Mesenteric fat pad (tissue), 1 donor: ENCODE measurements around the gene TMEM88. TPM values are rescaled to one million over a fixed set of nuclear protein-coding genes. Genes with fewer than 3 reads are reported as not detected.

Experiments
- DNase-seq: peaks from one replicate; pipeline ENCODE4 v3.0.0-alpha.2; 2020; ENCODE audit warnings: low spot score
- total RNA-seq: library from RNA; stranded (reverse); fragmentation: NEBNext Ultra II Directional; extraction: Animal tissue kit (Norgen Biotek cat#: 25700); gene quantifications from one replicate; pipeline ENCODE4 v1.2.1, GENCODE V29; 2021
- donor health status: DM: yes; HTN: yes; CAD: no.

Gene TMEM88
- total RNA-seq, 1 donor from 2014 or later = 34.2 TPM

- no peak for DNase-seq
These were observed 21.7 kb upstream of the TMEM88 start for GRCh38 chr17:7833011-7833794.

GRCh38 chr17:7833795-7834541, 20.9 kb upstream of the TMEM88 start, which contains the start of gene KDM6B:
Gene KDM6B (plus strand): TSS chr17:7834217. CDS start chr17:7845555, 11,338 bp downstream.
- DNase-seq = peak; percentile 96

- DNase-seq = peak; percentile 92
These were observed 20.3 kb upstream of the TMEM88 start for GRCh38 chr17:7834542-7834956.

- DNase-seq = peak; percentile 98
These were observed 19.7 kb upstream of the TMEM88 start for GRCh38 chr17:7834957-7835813.

GRCh38 chr17:7835814-7836595, 18.9 kb upstream of the TMEM88 start:
- peak; percentile 91 for DNase-seq

- DNase-seq = peak; percentile 97
These were observed 18.1 kb upstream of the TMEM88 start for GRCh38 chr17:7836596-7837407.

GRCh38 chr17:7837408-7838088, 17.3 kb upstream of the TMEM88 start:
- DNase-seq = no peak

GRCh38 chr17:7838090-7839075, 16.5 kb upstream of the TMEM88 start:
- peak; percentile 62 for DNase-seq

GRCh38 chr17:7839190-7839875, 15.5 kb upstream of the TMEM88 start:
- DNase-seq = peak; percentile 86

- peak; percentile 53 for DNase-seq
These were observed 15.0 kb upstream of the TMEM88 start for GRCh38 chr17:7839876-7840261.

GRCh38 chr17:7840441-7840840, 14.4 kb upstream of the TMEM88 start:
- no peak for DNase-seq

- no peak for DNase-seq
These were observed 14.0 kb upstream of the TMEM88 start for GRCh38 chr17:7840875-7841274.

GRCh38 chr17:7841396-7841914, 13.4 kb upstream of the TMEM88 start:
- DNase-seq = peak; percentile 98

GRCh38 chr17:7841915-7842379, 12.9 kb upstream of the TMEM88 start:
- DNase-seq = peak; percentile 98

GRCh38 chr17:7842380-7843256, 12.2 kb upstream of the TMEM88 start:
- DNase-seq = peak; percentile 94

- no peak for DNase-seq
These were observed 11.7 kb upstream of the TMEM88 start for GRCh38 chr17:7843257-7843535.
